Measurements from ENCODE around the gene CENPT.

CENPT gene

GRCh38 chr16:67779256-67780014 is 68.1 kb downstream of the CENPT start:
- peaks cover 0 to 2% of the 10 kb centered on the region in 2 donors for H3K36me3 ChIP-seq (ENCODE audit: control insufficient read depth in 2 of 2, insufficient read depth in 2 of 2, low read length in 2 of 2)
- H3K4me1 ChIP-seq (ENCODE audit: control insufficient read depth in 2 of 2, insufficient read depth in 2 of 2, low read length in 2 of 2): peaks cover 0 to 3% of the 10 kb centered on the region in 2 donors
- H3K9me3 ChIP-seq (ENCODE audit: control insufficient read depth in 2 of 2, low read length in 2 of 2): no peaks in the 10 kb centered on the region
- no peak overlapping the region for H3K4me3 ChIP-seq (ENCODE audit: low read length in 2 of 2)
- H3K9ac ChIP-seq (ENCODE audit: low read depth in 1 of 2, low read length in 2 of 2): no peak overlapping the region
- H3K27me3 ChIP-seq (ENCODE audit: control insufficient read depth in 2 of 2, insufficient read depth in 2 of 2, low read length in 2 of 2): no peaks in the 10 kb centered on the region
- no peak overlapping the region for H3K27ac ChIP-seq (ENCODE audit: low read depth in 2 of 2, low read length in 2 of 2)
